ENCODE results near the gene ST6GALNAC5.

Gene ST6GALNAC5

GRCh38 chr1:77014073-77014788, 147.0 kb downstream of the ST6GALNAC5 start:
- DNase-seq (ENCODE audit: low spot score): no peak

- no peak for DNase-seq (ENCODE audit: low spot score)
These were observed 148.6 kb downstream of the ST6GALNAC5 start for GRCh38 chr1:77015748-77016341.

- no peak for DNase-seq (ENCODE audit: low spot score)
These were observed 149.2 kb downstream of the ST6GALNAC5 start for GRCh38 chr1:77016386-77016985.

- DNase-seq (ENCODE audit: low spot score): no peak
These were observed 151.0 kb downstream of the ST6GALNAC5 start for GRCh38 chr1:77018311-77018710.

- no peak for DNase-seq (ENCODE audit: low spot score)
These were observed 151.5 kb downstream of the ST6GALNAC5 start for GRCh38 chr1:77018761-77019160.

- no peak for DNase-seq (ENCODE audit: low spot score)
These were observed 154.5 kb downstream of the ST6GALNAC5 start for GRCh38 chr1:77021732-77022131.

- DNase-seq (ENCODE audit: low spot score): no peak
These were observed 157.2 kb downstream of the ST6GALNAC5 start for GRCh38 chr1:77024500-77024899.

GRCh38 chr1:77025599-77025998, 158.3 kb downstream of the ST6GALNAC5 start:
- DNase-seq (ENCODE audit: low spot score): no peak

- no peak for DNase-seq (ENCODE audit: low spot score)
These were observed 158.9 kb downstream of the ST6GALNAC5 start for GRCh38 chr1:77026135-77026534.

- DNase-seq (ENCODE audit: low spot score): no peak
These were observed 159.4 kb downstream of the ST6GALNAC5 start for GRCh38 chr1:77026640-77027039.

- no peak for DNase-seq (ENCODE audit: low spot score)
These were observed 160.6 kb downstream of the ST6GALNAC5 start for GRCh38 chr1:77027847-77028246.

GRCh38 chr1:77030401-77031105, 163.3 kb downstream of the ST6GALNAC5 start:
- DNase-seq (ENCODE audit: low spot score): no peak

GRCh38 chr1:77031106-77031662, 163.9 kb downstream of the ST6GALNAC5 start:
- DNase-seq (ENCODE audit: low spot score): peak; percentile 22

- DNase-seq (ENCODE audit: low spot score): peak; percentile 8
These were observed 169.3 kb downstream of the ST6GALNAC5 start for GRCh38 chr1:77036560-77036959.

- no peak for DNase-seq (ENCODE audit: low spot score)
These were observed 169.8 kb downstream of the ST6GALNAC5 start for GRCh38 chr1:77037038-77037437.

- no peak for DNase-seq (ENCODE audit: low spot score)
These were observed 170.7 kb downstream of the ST6GALNAC5 start for GRCh38 chr1:77038000-77038399.

GRCh38 chr1:77039111-77039510, 171.8 kb downstream of the ST6GALNAC5 start:
- no peak for DNase-seq (ENCODE audit: low spot score)

GRCh38 chr1:77039739-77040138, 172.5 kb downstream of the ST6GALNAC5 start:
- DNase-seq (ENCODE audit: low spot score): peak; percentile 74

- DNase-seq (ENCODE audit: low spot score): no peak
These were observed 173.5 kb downstream of the ST6GALNAC5 start for GRCh38 chr1:77040826-77041225.

GRCh38 chr1:77044133-77044849, 177.0 kb downstream of the ST6GALNAC5 start:
- DNase-seq (ENCODE audit: low spot score): peak; percentile 8

GRCh38 chr1:77047575-77047974, 180.3 kb downstream of the ST6GALNAC5 start:
- DNase-seq (ENCODE audit: low spot score): no peak
